ENCODE results near the gene FNIP2.
"Not testable (repeated sequence)": the region's sequence is repeated elsewhere in the genome, so short reads cannot be mapped to it uniquely, and the experiment has no call there.

Gene FNIP2

DNA sequence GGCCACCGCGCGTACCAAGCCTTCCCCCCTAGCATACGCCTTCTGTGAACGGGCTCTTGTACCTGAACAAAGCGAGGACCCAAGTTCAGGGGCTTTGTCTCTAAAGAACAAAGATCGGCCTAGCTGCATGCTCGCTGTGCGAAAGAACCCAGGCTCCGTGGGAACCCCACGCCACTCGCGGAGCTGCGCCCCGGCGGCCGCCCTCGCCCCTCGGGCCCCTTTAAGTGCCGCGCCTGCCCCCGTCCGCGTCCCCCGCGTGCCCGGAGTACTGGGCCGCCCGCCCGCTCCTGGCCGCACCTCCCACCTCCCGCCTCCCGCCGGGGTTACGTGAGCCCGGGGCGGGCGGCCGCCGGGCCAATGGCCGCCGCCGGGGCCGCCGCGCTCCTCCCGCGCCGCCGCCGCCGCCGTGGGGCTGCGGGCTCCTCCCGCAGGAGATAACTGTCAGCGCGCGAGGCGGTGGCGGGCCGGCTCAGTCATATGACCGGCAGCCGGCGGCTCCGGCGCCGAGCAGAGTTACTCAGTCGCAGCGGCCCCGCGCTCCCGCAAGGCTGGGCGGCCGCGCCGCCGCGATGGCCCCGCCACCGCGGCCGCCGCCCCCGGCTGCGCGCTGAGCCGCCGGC is at the start of gene FNIP2:
Gene FNIP2, plus strand, starts transcription at position 472 of the 620 bp plus-strand sequence. CDS start 187 bp downstream, outside the sequence.
- DNase-seq (ENCODE audit: low spot score): peak; percentile 90

- DNase-seq (ENCODE audit: low spot score): no peak
Measured at GRCh38 chr4:158721680-158722079, 47.1 kb upstream of the FNIP2 start.

DNA sequence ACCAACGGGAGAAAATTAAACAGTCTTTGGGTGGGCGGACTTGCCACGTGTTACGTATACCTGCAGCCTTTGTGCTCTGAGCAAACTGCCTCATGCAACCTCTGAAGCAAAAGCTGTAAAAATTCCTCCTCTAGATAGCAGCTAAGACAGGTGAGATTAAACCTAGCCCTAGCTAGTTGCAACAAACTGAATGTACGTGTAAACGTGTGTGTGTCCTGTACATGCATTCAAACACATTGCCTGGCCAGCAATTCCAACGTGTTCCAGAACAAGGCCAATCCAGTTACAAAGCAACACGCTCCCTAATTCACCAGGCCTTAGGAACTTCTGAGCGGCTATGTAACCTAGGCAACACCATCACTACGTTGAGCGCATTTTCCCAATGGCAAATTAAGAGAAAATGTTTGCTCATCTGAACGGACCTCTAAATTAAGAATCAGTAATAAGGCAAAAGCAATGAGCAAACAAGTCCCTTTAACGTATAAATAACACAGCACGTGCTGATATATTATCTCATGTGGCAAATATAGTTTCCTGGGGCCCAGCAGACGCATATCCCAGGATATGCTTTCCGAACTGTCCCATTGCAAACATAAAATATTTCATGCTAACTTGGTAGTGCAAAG is 46.4 kb upstream of the FNIP2 start:
- DNase-seq (ENCODE audit: low spot score): no peak

DNA sequence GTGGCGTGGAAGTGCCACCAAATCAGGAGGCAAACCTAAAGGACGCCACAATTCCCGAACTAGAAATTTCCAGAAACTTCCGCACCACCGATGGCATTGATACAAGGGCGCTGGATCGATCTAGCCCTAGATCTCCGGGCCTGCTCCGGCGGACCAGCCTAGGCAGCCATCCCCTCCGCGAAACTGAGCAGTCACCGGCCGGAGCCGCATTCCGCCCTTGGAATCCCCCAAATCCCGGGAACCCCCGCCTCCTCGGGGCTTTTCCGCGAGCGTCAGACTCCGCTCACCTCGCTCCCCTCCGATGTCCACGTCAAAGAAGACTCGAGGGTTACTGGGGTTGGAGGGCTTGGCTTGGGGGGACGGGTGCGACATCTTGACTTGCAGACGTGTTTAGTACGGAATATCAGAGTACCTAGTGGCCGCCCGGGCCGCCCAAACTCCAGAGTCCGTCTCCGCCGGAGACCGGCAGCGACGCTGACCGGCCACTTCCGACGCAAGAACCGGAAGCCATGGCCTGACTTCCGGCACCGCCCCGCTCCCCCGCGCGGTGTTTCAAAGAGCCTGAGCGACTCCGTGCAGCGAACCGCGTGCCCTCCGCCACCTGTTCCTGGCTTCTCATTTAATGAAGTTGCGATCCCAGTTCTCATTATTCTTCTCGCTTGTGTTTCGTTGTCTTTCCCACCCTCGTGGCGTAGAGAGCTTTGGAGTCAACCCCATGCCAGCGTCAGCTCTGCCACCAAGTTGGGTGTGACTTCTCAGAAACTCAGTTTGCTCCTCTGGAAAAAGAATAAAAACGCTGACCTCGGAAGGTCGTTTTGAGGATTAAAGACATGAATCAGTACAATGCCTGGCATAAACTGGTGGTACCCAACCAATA is 45.7 kb upstream of the FNIP2 start, which contains the start of gene PPID:
Gene PPID, minus strand, starts transcription at position 480 of the 877 bp plus-strand sequence. Its CDS starts 108 bp downstream, at position 372.
- DNase-seq (ENCODE audit: low spot score): peak; percentile 93

- no peak for DNase-seq (ENCODE audit: low spot score)
Measured at GRCh38 chr4:158724637-158725036, 44.2 kb upstream of the FNIP2 start.

- no peak for DNase-seq (ENCODE audit: low spot score)
Measured at GRCh38 chr4:158726633-158727032, 42.2 kb upstream of the FNIP2 start.

DNA sequence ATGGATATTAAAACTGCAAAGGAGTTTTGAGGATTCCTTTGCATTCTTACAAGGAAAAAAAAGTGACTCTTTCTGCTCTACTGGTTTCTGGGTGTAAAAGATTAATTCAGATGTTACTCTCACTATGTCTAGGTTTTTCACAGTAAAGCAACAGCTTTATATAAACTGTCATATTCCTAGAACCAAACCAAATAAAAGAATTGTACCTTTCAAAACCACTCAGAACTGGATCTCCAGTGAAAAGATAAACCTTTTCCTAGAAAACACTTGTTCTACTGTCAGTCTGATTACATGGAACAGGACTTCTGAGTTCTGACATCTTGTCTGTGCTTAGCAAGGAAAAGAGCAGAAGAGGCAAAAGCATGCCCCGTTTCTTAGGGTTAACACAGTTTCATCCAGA is 40.6 kb upstream of the FNIP2 start:
- no peak for DNase-seq (ENCODE audit: low spot score)

- no peak for DNase-seq (ENCODE audit: low spot score)
Measured at GRCh38 chr4:158729716-158730559, 38.9 kb upstream of the FNIP2 start.

GRCh38 chr4:158738866-158739265 is 30.0 kb upstream of the FNIP2 start:
- DNase-seq (ENCODE audit: low spot score): no peak

DNA sequence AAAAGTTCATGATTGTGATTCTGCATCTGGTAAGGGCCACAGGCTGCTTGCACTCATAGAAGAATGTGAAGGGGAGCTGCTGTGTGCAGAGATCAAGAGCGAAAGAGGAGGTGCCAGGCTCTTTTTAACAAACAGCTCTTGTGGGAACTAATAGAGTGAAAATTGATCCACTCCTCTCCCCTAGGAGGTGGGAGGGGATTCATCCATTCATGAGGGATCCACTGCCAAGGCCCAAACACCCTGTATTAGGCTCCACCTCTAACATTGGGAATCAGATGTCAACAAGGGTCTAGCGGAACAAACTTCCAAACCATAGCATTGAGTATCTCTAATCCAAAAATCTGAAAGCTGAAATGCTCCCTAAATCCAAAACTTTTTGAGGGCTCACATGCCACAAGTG is 29.2 kb upstream of the FNIP2 start:
- no peak for DNase-seq (ENCODE audit: low spot score)

DNA sequence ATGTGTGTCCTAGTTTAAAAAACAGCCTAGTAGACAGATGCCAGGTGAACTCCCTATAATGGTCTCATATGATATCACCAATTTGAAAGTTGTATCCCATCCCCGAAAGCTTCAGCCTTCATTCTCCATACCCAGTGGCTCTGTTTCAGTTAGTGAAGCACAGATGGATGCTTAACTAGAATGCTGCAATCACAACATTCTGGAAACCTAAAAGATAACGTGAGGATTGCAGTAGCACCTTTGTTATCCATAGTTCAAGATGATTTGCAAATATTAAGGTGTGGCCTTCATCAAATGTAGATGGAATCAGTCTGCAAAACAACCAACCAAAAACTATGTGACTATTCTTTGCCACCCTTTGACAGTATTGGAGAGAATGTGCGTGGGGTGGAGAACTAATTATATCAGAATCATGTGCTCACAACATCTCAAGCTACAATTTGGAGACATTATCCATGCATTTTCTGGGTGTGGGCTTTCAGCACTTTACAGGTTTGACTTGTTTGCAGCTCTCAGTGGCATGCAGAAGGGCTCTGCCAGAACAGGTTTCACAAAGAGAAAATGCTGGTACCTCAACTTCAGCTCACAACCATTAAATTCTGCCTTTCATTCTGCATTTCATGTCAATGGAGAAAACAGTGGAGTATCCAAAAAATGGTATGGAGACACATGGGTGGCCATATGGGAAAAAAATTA is 27.4 kb upstream of the FNIP2 start:
- DNase-seq (ENCODE audit: low spot score): no peak

- not testable (repeated sequence) for DNase-seq (ENCODE audit: low spot score)
Measured at GRCh38 chr4:158746537-158746936, 22.3 kb upstream of the FNIP2 start.

DNA sequence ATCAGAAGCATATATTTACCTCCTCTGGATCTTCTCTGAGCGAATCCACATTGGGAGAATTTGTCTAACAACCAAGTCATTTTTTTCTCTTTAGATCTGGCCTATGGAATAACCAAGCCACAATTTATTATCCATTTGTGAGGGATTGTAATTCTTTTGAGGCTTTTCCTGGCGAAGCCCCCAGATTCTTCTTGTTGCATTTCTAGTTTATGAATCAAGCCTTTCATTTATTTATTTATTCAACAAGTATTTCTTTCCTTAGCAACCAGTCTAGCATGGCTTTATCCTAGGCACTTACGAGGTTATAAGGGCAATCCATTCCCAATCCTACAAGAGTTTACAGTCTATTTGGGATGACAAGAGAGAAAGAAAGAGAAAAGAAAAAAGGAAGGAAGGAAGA is 18.4 kb upstream of the FNIP2 start:
- DNase-seq (ENCODE audit: low spot score): no peak

DNA sequence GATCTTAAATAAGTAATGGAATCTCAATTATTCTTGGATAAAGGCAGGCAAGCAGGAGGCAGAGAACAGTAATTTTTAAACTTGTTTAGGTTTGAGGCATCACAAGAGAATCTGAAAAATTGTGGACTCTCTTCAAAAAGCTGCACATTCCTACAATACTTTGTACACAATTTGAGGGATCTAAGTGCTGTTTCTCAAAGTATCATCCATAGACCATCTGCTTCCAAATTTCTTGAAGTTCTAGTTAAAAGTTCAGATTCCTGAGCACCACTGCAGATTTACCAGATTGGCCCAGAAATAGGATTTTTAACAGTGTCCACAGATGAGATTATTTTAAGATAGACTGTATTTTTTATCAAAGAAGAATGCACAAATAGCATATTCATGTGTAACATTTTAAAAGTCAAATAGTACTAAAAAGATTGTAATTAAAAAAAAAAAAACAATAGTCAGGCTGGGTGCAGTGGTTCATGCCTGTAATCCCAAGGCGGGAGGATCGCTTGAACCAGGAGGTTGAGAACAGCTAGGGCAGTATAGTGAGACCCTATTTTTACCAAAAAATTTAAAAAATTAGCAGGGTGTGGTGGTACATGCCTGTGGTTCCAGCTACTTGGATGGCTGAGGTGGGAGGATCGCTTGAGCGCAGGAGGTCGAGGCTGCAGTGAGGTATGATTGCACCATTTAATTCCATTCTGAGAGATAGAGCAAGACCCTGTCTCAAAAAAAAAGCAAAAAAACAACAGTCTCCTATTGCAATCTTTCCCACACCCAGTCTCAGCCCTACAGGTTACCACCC is 14.2 kb upstream of the FNIP2 start:
- DNase-seq (ENCODE audit: low spot score): no peak

- DNase-seq (ENCODE audit: low spot score): not testable (repeated sequence)
Measured at GRCh38 chr4:158755819-158756218, 13.0 kb upstream of the FNIP2 start.

DNA sequence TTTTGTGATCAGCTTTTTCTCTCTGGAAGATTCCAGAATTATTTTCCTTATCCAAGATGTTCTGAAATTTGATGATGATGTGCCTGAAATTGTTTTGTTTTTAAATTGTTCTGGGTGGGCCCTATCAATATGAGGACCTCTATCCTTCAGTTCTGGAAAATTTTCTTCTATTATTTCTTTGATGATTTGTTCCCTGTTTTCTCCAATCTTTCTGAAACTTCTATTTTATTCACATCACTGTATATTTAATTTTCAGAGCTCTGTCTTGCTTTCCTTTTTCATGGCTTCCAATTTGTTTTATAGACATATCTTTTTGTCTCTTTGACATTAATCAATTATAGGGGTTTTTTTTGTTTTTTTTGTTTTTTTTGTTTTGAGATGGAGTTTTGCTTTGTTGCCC is 12.2 kb upstream of the FNIP2 start:
- no peak for DNase-seq (ENCODE audit: low spot score)

DNA sequence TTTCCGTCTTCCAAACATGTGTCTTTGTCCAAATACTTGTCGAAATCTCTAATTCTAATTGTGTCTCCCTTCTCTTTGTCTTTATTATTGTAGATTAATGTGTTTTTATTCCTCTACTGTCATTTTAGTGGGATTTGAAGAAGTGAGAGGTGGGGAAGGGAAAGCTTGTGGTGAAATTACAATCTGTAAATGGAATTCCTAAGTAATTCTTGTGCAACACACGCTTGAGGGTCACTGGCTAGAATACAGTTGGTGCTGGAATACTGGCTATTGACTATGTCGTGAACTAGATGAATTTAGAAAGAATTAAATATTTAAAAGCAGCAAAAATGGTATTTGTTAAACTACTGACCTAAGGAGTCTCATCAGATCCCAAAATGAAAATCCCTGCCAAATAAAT is 10.7 kb upstream of the FNIP2 start:
- DNase-seq (ENCODE audit: low spot score): no peak

DNA sequence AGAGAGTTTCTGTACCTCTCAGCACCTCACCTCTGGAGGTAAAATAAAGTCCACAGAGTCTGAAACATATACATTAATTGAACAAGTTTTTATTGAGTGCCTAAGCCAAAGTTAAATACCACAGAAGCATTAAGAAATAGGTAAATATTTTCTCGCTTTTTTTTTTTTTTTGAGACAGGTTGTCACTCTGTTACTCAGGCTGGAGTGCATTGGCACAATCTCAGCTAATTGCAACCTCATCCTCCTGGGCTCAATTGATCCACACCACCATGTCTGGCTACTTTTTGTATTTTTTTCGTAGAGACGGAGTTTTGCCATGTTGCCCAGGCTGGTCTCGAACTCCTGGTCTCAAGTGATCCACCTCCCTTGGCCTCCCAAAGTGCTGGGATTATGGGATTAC is 10.1 kb upstream of the FNIP2 start:
- no peak for DNase-seq (ENCODE audit: low spot score)

- DNase-seq (ENCODE audit: low spot score): not testable (repeated sequence)
Measured at GRCh38 chr4:158759539-158759938, 9.3 kb upstream of the FNIP2 start.

DNA sequence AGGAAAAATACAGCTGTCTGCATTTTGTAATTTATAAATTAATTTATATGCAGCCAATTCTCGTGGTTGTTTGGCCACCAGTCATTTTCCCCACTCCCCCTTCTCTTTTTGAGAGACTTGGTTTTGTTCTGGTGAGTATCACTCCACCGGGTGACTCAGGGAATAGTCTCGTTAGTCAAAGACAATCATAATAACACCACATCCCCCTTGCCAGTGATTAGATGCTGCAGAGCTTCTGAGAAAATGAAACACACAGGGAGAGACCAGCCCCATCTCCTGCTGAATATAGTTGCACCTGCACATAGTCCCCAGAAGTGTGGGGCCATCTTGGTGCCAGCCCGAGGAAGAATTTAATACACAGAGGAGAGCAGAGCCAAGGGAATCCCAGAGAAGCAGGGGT is 8.0 kb upstream of the FNIP2 start:
- no peak for DNase-seq (ENCODE audit: low spot score)
